ENCODE measurements around the gene ABCB6.
A peak's percentile ranks its signal among the peaks of the same experiment; 100 is the strongest.
"Not testable (repeated sequence)": the region's sequence is repeated elsewhere in the genome, so short reads cannot be mapped to it uniquely, and the experiment has no call there.

Gene ABCB6

DNA sequence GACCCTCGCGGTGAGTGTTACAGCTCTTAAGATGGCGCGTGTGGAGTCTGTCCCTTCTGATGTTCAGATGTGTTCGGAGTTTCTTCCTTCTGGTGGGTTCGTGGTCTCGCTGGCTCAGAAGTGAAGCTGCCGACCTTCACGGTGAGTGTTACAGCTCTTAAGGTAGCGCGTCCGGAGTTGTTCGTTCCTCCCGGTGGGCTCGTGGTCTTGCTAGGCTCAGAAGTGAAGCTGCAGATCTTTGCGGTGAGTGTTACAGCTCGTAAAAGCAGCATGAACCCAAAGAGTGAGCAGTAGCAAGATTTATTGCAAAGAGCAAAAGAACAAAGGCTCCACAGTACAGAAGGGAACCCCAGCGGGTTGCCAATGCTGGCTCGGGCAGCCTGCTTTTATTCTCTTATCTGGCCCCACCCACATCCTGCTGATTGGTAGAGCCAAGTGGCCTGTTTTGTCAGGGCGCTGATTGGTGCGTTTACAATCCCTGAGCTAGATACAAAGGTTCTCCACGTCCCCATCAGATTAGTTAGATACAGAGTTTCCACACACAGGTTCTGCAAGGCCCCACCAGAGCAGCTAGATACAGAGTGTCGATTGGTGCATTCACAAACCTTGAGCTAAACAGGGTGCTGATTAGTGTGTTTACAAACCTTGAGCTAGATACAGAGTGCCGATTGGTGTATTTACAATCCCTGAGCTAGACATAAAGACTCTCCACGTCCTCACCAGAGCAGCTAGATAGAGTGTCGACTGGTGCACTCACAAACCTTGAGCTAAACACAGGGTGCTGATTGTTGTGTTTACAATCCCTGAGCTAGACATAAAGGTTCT is 18.0 kb downstream of the ABCB6 start:
- DNase-seq, result not testable (repeated sequence)
- TF ChIP-seq POLR2A (IDR thresholded peaks at IDR 0.05; ENCODE audit: low read length), result peak; percentile 15

DNA sequence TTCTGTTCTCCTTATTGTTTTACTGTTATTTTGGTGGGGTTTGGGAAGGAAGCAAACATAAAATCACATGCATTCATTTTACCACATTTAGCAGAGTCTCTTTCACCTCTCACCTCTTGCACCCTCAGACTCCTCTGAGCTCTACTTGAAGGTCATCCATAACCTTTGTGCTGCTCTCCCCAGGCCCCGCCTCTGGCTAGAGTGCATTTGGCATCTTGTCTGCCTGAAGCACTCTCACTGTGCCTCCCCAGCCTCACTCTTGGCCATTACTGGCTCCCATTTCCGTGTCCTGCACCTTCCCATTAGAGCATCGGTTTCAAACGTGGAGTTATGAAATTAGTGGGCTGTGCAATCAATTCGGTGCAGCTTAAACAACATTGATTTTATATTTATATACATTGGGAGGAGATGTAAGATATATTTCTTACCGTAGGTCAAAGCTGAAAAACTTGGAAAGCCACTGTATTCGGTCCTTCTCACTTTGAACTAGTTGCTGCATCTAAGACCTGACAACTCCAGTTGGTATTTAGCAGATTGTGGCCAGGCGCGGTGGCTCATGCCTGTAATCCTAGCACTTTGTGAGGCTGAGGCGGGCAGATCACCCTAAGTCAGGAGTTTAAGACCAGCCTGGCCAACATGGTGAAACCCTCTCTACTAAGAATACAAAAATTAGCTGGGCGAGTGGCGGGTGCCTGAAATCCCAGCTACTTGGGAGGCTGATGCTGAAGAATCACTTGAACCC is 19.1 kb downstream of the ABCB6 start:
- no peak for TF ChIP-seq GATA1 (IDR thresholded peaks at IDR 0.05; ENCODE audit: low read depth, low read length)
- no peak for TF ChIP-seq POLR2A (IDR thresholded peaks at IDR 0.05; ENCODE audit: low read length)
- no peak for DNase-seq

GRCh38 chr2:219198974-219199373 is 19.8 kb downstream of the ABCB6 start:
- TF ChIP-seq GATA1 (IDR thresholded peaks at IDR 0.05; ENCODE audit: low read depth, low read length) (no peak), POLR2A (IDR thresholded peaks at IDR 0.05; ENCODE audit: low read length) (no peak)
- no peak for DNase-seq

- DNase-seq, result no peak
- TF ChIP-seq POLR2A (IDR thresholded peaks at IDR 0.05; ENCODE audit: low read length) (no peak), GATA1 (IDR thresholded peaks at IDR 0.05; ENCODE audit: low read depth, low read length) (no peak)
Observed at GRCh38 chr2:219197388-219197787, 21.4 kb downstream of the ABCB6 start.

GRCh38 chr2:219186754-219187456 is 31.9 kb downstream of the ABCB6 start:
- no peak for DNase-seq
- TF ChIP-seq POLR2A (IDR thresholded peaks at IDR 0.05; ENCODE audit: low read length) (peak; percentile 23), GATA1 (IDR thresholded peaks at IDR 0.05; ENCODE audit: low read depth, low read length) (no peak)

DNA sequence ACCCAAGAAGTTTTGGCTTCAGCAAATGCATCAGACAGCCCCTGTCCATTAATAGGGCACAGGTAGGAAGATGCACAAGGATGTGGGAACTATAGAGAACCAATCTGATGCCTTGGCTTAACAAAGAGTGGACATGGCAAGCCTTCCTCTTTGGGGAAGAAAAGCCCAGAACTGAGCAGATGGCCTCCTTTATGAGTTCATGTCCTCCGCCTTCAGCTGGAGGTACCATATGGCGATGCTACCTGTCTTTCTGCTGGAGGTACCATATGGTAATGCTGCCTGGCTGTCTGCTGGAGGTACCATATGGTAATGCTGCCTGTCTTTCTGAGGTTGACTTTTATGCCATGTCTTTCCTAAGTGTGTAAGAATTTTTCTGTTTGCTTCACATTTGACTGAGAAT is 34.6 kb downstream of the ABCB6 start:
- DNase-seq, result no peak
- TF ChIP-seq POLR2A (IDR thresholded peaks at IDR 0.05; ENCODE audit: low read length) (no peak), GATA1 (IDR thresholded peaks at IDR 0.05; ENCODE audit: low read depth, low read length) (no peak)

GRCh38 chr2:219183151-219183772 is 35.5 kb downstream of the ABCB6 start:
- TF ChIP-seq GATA1 (IDR thresholded peaks at IDR 0.05; ENCODE audit: low read depth, low read length), result no peak
- no peak for TF ChIP-seq POLR2A (IDR thresholded peaks at IDR 0.05; ENCODE audit: low read length)
- DNase-seq, result no peak

DNA sequence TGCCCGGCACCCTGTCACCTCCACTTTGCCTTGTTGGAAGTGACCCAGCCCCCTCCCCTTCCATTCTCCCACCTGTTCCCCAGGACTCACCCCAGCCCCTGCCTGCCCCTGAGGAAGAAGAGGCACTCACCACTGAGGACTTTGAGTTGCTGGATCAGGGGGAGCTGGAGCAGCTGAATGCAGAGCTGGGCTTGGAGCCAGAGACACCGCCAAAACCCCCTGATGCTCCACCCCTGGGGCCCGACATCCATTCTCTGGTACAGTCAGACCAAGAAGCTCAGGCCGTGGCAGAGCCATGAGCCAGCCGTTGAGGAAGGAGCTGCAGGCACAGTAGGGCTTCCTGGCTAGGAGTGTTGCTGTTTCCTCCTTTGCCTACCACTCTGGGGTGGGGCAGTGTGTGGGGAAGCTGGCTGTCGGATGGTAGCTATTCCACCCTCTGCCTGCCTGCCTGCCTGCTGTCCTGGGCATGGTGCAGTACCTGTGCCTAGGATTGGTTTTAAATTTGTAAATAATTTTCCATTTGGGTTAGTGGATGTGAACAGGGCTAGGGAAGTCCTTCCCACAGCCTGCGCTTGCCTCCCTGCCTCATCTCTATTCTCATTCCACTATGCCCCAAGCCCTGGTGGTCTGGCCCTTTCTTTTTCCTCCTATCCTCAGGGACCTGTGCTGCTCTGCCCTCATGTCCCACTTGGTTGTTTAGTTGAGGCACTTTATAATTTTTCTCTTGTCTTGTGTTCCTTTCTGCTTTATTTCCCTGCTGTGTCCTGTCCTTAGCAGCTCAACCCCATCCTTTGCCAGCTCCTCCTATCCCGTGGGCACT is 36.2 kb downstream of the ABCB6 start:
- DNase-seq, result no peak
- no peak for TF ChIP-seq GATA1 (IDR thresholded peaks at IDR 0.05; ENCODE audit: low read depth, low read length)
- TF ChIP-seq POLR2A (IDR thresholded peaks at IDR 0.05; ENCODE audit: low read length), result no peak

- DNase-seq, result no peak
- TF ChIP-seq POLR2A (IDR thresholded peaks at IDR 0.05; ENCODE audit: low read length) (no peak), GATA1 (IDR thresholded peaks at IDR 0.05; ENCODE audit: low read depth, low read length) (no peak)
Observed at GRCh38 chr2:219181531-219181930, 37.2 kb downstream of the ABCB6 start.

DNA sequence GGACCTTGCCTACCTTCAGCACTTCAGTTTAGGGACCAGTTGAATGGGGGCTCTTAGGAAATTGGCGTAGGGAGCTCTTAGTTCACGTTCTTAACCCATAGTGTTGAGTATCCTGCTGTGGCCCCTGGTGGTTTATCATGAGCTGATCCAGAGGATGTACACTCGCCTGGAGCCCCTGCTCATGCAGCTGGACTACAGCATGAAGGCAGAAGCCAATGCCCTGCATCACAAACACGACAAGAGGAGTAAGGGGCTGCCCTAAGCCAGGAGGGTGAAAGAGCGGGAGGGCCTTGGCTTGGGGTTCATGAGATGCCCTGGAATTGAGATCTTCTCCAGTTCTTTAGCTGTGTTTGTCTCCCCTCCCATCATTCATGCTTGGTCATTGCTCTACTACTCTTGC is 37.8 kb downstream of the ABCB6 start:
- TF ChIP-seq GATA1 (IDR thresholded peaks at IDR 0.05; ENCODE audit: low read depth, low read length) (no peak), POLR2A (IDR thresholded peaks at IDR 0.05; ENCODE audit: low read length) (no peak)
- no peak for DNase-seq

DNA sequence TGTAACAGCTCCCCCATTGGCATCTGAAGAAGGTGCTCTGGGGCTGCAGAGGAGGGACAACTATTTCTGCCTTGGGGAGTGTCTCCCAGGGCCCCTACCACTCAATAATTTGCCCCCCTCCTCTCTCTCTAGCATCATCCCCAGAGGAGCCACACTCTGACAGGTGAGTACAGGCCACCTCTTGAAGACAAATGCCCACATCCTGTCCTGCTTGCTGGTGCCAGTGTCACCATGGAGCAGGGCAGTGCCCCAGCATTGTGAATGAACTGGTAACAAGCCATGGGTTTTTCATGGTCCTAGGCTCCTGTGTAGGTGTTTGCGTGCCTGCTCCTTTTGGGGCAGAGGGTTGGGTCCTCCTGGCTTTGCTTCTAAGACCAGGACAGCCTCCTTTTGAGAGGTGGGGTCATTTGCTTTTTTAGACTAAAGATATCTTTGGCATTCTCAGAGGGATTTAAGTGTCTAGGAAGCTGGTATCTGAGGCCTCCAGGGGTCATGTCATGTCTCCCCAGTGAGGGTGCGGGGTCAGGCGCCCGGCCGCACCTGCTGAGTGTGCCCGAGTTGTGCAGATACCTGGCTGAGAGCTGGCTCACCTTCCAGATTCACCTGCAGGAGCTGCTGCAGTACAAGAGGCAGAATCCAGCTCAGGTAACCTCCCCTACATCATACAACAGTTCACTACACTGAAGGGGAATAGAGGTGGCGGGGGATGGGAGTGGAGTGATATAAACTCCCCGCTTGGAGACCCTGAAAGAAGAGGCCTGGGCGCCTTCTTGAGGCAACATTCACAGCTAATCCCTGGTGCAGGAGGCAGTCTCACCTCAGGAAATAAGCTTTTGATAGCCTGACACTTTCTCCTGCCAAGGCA is 38.9 kb downstream of the ABCB6 start:
- no peak for DNase-seq
- TF ChIP-seq GATA1 (IDR thresholded peaks at IDR 0.05; ENCODE audit: low read depth, low read length) (no peak), POLR2A (IDR thresholded peaks at IDR 0.05; ENCODE audit: low read length) (no peak)

Data from erythroblast (primary cell).